Heart left ventricle (tissue), 16 donors: ENCODE data around the gene SIL1. TPM values are rescaled to one million over a fixed set of nuclear protein-coding genes. Genes with fewer than 3 reads are reported as not detected.
"Not testable (repeated sequence)": the region's sequence is repeated elsewhere in the genome, so short reads cannot be mapped to it uniquely, and the experiment has no call there.

ENCODE experiments used
- ATAC-seq, 4 donors: fragments of 200-7000 bp; cut with Tn5 transposase; one replicate each; pipeline ENCODE4 v1.9.1; 2020 to 2022; ENCODE audit warnings: moderate library complexity in 4 of 4, mild to moderate bottlenecking in 3 of 4, moderate number of reproducible peaks in 1 of 4
- DNase-seq, 5 donors: peaks; one replicate each; pipeline ENCODE4 v3.0.0-alpha.2; 2020
- H3K27ac ChIP-seq, 12 donors: fragments of 200-600 bp; sonication (generic) in 4 of 12; one replicate each; pipeline versions ENCODE4 v1.5.0 to v1.8.0; 2016 to 2022; ENCODE audit warnings: mild to moderate bottlenecking in 2 of 12
- H3K27me3 ChIP-seq, 9 donors: fragments of 200-600 bp; sonication (generic) in 2 of 9; one replicate each; pipeline versions ENCODE4 v1.5.1 to v1.8.0; 2016 to 2022; ENCODE audit warnings: mild to moderate bottlenecking in 3 of 9
- H3K36me3 ChIP-seq, 9 donors: fragments of 200-600 bp; sonication (generic) in 2 of 9; one replicate each; pipeline versions ENCODE4 v1.5.0 to v1.8.0; 2018 to 2022; ENCODE audit warnings: mild to moderate bottlenecking in 2 of 9
- H3K4me1 ChIP-seq, 12 donors: fragments of 200-600 bp; sonication (generic) in 4 of 12; one replicate each; pipeline versions ENCODE4 v1.5.0 to v1.8.0; 2016 to 2022; ENCODE audit warnings: mild to moderate bottlenecking in 3 of 12
- H3K4me3 ChIP-seq, 12 donors: fragments of 200-600 bp; sonication (generic) in 4 of 12; one replicate each; pipeline versions ENCODE4 v1.5.0 to v1.8.0; 2017 to 2022; ENCODE audit warnings: mild to moderate bottlenecking in 9 of 12, moderate library complexity in 4 of 12
- H3K9me3 ChIP-seq, 12 donors: fragments of 200-600 bp; sonication (generic) in 4 of 12; one replicate each; pipeline versions ENCODE4 v1.5.0 to v1.8.0; 2016 to 2022; ENCODE audit warnings: mild to moderate bottlenecking in 1 of 12
- POLR2A ChIP-seq, 2 donors: fragments of 450-650 bp; IDR thresholded peaks; one replicate each; pipeline ENCODE4 v1.6.1; 2017; ENCODE audit warnings: antibody characterized with exemption in 2 of 2, mild to moderate bottlenecking in 2 of 2, moderate library complexity in 2 of 2
- WGBS, 4 donors: extraction: QIAGEN DNeasy Blood & Tissue Kit in 2 of 4; methylation state at CpG; one replicate each; pipeline versions ENCODE4 v1.1.5 to v1.1.7; 2013 to 2018; 5-methylcytosine and 5-hydroxymethylcytosine counted together
- intact Hi-C, 10 donors: fragments of 100-400 bp; cut with DNase I; formaldehyde crosslinking; loops; one replicate each; pipeline versions ENCODE4 v1.11.1 to v1.14.2; 2022
- polyA plus RNA-seq, 2 donors: library from polyadenylated mRNA; stranded (reverse); fragments of 200-250 nt; gene quantifications; one replicate each; pipeline ENCODE4 v1.2.3, GENCODE V29; 2013
- total RNA-seq, 9 donors: library from RNA; depleted of rRNA in 2 of 9; stranded (reverse); fragments of >200 nt in 2 of 9; fragmentation: NEBNext Ultra II Directional in 3 of 9; extraction: Animal tissue kit (Norgen Biotek cat#: 25700) in 3 of 9; gene quantifications; one replicate each; pipeline versions ENCODE4 v1.1.0 to v1.2.4, GENCODE V29; 2016 to 2023
- TF ChIP-seq, protein P1 (sequence below), 12 donors: fragments of 200-600 bp; sonication (generic) in 4 of 12; IDR thresholded peaks; one replicate each; pipeline versions ENCODE4 v1.5.0 to v1.8.0; 2018 to 2022; ENCODE audit warnings: antibody characterized with exemption in 12 of 12, mild to moderate bottlenecking in 5 of 12
- donor health status: ischemic (EF 13 %, LVEDD 7.1; RV severe dilation, severe dysfunction).
- donor health status: healthy with polysubstance abuse.
- donor health status: DM: no; HTN: yes; CAD: no.
- donor health status: DM: no; HTN: no; CAD: no.
- donor health status: ischemic (EF 25% LVEDD 6.9; RV normal size, moderate dysfunction).
- donor health status: ischemic (EF 25% LVEDD 5.7; RV mildly dilated, moderate dysfunction).
- donor health status: healthy.
- donor health status: DM: yes; HTN: yes; CAD: no.
- donor health status: ischemic (EF 35%, LVEDD 5.7; RV mildly dilated, moderate dysfunction).
- donor health status: nonischemic (EF 11% LVEDD 7.7; RV severe dilation, severe dysfunction).
- donor health status: DM: yes; HTN: yes; CAD: no.
- donor health status: PGD.
- donor health status: ischemic (EF 29% LVEDD 5.4; RV normal size, mild dysfunction).
- donor health status: nonischemic (EF 23%, LVEDD 6.1; RV moderate dilation, normal function).

Gene SIL1
- total and polyA plus RNA-seq, 11 donors, result 33.8 to 341 (median 40.2) TPM

DNA sequence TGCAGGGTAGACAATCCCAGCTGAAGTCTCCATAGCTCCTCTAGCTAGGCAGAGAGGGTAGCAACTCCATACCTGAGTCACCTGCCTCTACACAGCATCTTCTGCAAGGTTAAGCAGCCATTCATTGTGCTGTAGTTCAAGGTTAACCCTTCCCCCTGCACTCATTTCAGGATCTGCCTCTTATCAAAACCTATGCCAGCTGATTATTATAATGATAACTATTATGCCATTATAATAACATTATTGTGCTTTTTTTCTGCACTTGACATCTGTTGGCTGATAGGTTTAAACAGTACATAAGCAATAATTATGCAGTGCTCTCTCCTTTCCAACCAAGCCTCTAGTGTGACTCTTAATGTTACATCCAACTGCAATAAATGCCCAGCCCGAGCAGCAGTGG is 17.3 kb downstream of the SIL1 start:
- H3K27ac ChIP-seq, result peak overlapping the region in 1 of 12 donors; percentile 51
- H3K9me3 ChIP-seq, result no peaks in the 10 kb centered on the region
- no peak overlapping the region for H3K4me3 ChIP-seq
- DNase-seq (no peak), ATAC-seq (no peak)
- TF ChIP-seq, protein P1, sequence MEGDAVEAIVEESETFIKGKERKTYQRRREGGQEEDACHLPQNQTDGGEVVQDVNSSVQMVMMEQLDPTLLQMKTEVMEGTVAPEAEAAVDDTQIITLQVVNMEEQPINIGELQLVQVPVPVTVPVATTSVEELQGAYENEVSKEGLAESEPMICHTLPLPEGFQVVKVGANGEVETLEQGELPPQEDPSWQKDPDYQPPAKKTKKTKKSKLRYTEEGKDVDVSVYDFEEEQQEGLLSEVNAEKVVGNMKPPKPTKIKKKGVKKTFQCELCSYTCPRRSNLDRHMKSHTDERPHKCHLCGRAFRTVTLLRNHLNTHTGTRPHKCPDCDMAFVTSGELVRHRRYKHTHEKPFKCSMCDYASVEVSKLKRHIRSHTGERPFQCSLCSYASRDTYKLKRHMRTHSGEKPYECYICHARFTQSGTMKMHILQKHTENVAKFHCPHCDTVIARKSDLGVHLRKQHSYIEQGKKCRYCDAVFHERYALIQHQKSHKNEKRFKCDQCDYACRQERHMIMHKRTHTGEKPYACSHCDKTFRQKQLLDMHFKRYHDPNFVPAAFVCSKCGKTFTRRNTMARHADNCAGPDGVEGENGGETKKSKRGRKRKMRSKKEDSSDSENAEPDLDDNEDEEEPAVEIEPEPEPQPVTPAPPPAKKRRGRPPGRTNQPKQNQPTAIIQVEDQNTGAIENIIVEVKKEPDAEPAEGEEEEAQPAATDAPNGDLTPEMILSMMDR (IDR thresholded peaks at IDR 0.05), result no peak
- no peak for TF ChIP-seq POLR2A (IDR thresholded peaks at IDR 0.05)
- H3K27me3 ChIP-seq, result no peaks in the 10 kb centered on the region
- H3K4me1 ChIP-seq, result peaks cover 0 to 73% (median 55%) of the 10 kb centered on the region in 12 donors
- 20 to 57% (median 47%) methylated on average over 1 of the region's 1 CpG for WGBS, 4 donors
- no peaks in the 10 kb centered on the region for H3K36me3 ChIP-seq
- intact Hi-C loops, result no loop called here

DNA sequence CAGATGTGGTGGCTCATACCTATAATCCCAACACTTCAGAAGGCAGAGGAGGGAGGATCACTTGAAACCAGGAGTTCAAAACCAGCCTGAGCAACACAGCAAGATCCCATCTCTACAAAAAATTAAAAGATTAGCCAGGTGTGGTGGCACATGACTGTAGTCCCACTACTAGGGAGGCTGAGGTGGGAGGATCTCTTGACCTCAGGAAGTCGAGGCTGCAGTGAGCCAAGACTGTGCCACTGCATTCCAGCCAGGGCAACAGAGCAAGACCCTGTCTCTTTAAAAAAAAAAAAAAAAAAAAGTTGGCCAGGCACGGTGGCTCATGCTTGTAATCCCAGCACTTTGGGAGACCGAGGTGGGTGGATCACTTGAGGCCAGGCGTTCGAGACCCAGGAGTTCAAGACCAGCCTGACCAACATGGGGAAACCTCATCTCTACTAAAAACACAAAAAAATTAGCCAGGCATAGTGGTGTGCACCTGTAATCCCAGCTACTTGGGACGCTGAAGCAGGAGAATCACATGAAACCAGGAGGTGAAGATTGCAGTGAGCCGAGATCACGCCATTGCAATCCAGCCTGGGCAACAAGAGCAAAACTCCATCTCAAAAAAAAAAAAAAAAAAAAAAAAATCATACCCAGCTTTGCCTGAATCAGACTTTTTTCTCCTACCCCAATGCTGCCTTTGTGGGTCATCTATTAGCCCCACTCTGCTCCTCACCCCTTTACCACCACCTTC is 18.2 kb downstream of the SIL1 start:
- 60 to 69% (median 66%) methylated on average over 8 of the region's 8 CpGs for WGBS, 4 donors
- peaks cover 0 to 64% (median 46%) of the 10 kb centered on the region in 12 donors for H3K4me1 ChIP-seq
- intact Hi-C loops, result loop anchor here in 1 of 10 donors (5.0 kb wide), 1 partner anchor 38 kb away; no protein-coding TSS in a partner anchor
- H3K27ac ChIP-seq, result peak overlapping the region in 10 of 12 donors; percentile 10 to 85 (median 76)
- DNase-seq, H3K9me3 ChIP-seq, H3K4me3 ChIP-seq, ATAC-seq, H3K27me3 ChIP-seq, H3K36me3 ChIP-seq: not testable (repeated sequence)

DNA sequence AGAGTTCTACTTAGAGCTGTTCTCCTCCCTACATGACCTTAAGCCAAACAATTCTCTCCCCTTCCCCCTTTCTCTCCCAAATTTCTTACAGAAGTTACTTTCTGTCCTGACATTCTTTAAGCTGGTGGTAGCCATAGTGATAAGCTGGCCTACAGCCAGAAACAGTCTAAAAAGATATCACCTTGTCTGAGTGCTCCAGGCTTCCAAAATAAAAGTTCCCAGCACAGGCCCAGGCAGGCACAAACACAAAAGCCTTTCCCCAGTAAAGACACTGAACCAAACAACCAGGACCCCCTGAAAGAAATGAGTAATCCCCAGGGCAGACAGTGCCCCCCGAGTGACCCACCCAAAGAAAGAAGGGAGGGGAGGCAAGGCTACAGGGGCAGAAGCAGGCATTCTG is 19.2 kb downstream of the SIL1 start:
- no peak overlapping the region for H3K4me3 ChIP-seq
- H3K27ac ChIP-seq, result peak overlapping the region; percentile 10 to 85 (median 76)
- peaks cover 0 to 65% (median 43%) of the 10 kb centered on the region in 12 donors for H3K4me1 ChIP-seq
- 11 to 52% (median 32%) methylated on average over 1 of the region's 1 CpG for WGBS, 4 donors
- peaks cover 0 to 3% (median 0%) of the 10 kb centered on the region in 12 donors for H3K9me3 ChIP-seq
- ATAC-seq (peak in 2 of 4 donors; percentile 21 to 35), DNase-seq (peak in 3 of 5 donors; percentile 32 to 45 (median 33))
- TF ChIP-seq, protein P1 (IDR thresholded peaks at IDR 0.05), result no peak
- no peak for TF ChIP-seq POLR2A (IDR thresholded peaks at IDR 0.05)
- H3K36me3 ChIP-seq, result no peaks in the 10 kb centered on the region
- H3K27me3 ChIP-seq, result no peaks in the 10 kb centered on the region
- intact Hi-C loops, result loop anchor here in 1 of 10 donors (5.0 kb wide), 1 partner anchor 37 kb away; no protein-coding TSS in a partner anchor

DNA sequence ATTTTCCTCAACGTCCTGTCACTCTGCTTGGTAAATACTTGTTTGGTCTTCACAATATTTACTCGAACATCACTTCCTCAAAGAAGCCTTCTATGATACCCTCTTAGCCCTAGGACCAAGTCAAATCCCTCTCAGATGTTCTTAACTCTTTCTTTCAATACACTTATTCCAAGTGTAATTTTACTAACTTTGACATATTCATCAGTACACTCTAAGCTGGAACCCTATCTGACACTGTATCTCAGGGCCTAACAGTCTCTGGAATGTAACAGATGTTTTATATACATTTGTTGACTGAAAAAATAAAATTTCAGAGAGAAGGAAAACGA is 19.6 kb downstream of the SIL1 start:
- H3K27me3 ChIP-seq, result no peaks in the 10 kb centered on the region
- 27 to 33% (median 31%) methylated on average over 3 of the region's 3 CpGs for WGBS, 4 donors
- H3K9me3 ChIP-seq, result peaks cover 0 to 4% (median 0%) of the 10 kb centered on the region in 12 donors
- H3K4me3 ChIP-seq, result no peak overlapping the region
- no peak for DNase-seq
- intact Hi-C loops, result loop anchor here in 1 of 10 donors (5.0 kb wide), 1 partner anchor 36 kb away; no protein-coding TSS in a partner anchor
- TF ChIP-seq, protein P1 (IDR thresholded peaks at IDR 0.05), result no peak
- no peak for TF ChIP-seq POLR2A (IDR thresholded peaks at IDR 0.05)
- H3K4me1 ChIP-seq, result peaks cover 0 to 64% (median 43%) of the 10 kb centered on the region in 12 donors
- H3K36me3 ChIP-seq, result no peaks in the 10 kb centered on the region
- peak overlapping the region; percentile 10 to 85 (median 76) for H3K27ac ChIP-seq
- ATAC-seq, result no peak
